ENCODE results near the gene NRXN3.
A peak's percentile ranks its signal among the peaks of the same experiment; 100 is the strongest.

The NRXN3 gene

GRCh38 chr14:79037593-79037992 lies 867.4 kb downstream of the NRXN3 start:
- DNase-seq = no peak

GRCh38 chr14:79040790-79041189 lies 870.6 kb downstream of the NRXN3 start:
- DNase-seq = no peak

- DNase-seq = no peak
Observed at GRCh38 chr14:79043194-79043889, 873.2 kb downstream of the NRXN3 start.

- DNase-seq = no peak
Observed at GRCh38 chr14:79044894-79045624, 874.9 kb downstream of the NRXN3 start.

GRCh38 chr14:79050787-79051727 lies 880.9 kb downstream of the NRXN3 start:
- DNase-seq = peak; percentile 92

- DNase-seq = no peak
Observed at GRCh38 chr14:79051742-79052141, 881.6 kb downstream of the NRXN3 start.

- no peak for DNase-seq
Observed at GRCh38 chr14:79056879-79057278, 886.7 kb downstream of the NRXN3 start.

GRCh38 chr14:79057333-79057732 lies 887.2 kb downstream of the NRXN3 start:
- no peak for DNase-seq

GRCh38 chr14:79062226-79062625 lies 892.1 kb downstream of the NRXN3 start:
- no peak for DNase-seq

GRCh38 chr14:79064214-79064613 lies 894.0 kb downstream of the NRXN3 start:
- no peak for DNase-seq

GRCh38 chr14:79074510-79074909 lies 904.3 kb downstream of the NRXN3 start:
- peak; percentile 60 for DNase-seq

GRCh38 chr14:79076428-79076827 lies 906.3 kb downstream of the NRXN3 start:
- no peak for DNase-seq

- peak; percentile 79 for DNase-seq
Observed at GRCh38 chr14:79077096-79077495, 906.9 kb downstream of the NRXN3 start.

- DNase-seq = no peak
Observed at GRCh38 chr14:79080040-79080439, 909.9 kb downstream of the NRXN3 start.

GRCh38 chr14:79082883-79083282 lies 912.7 kb downstream of the NRXN3 start:
- DNase-seq = no peak

GRCh38 chr14:79083356-79083755 lies 913.2 kb downstream of the NRXN3 start:
- DNase-seq = no peak

GRCh38 chr14:79084861-79085260 lies 914.7 kb downstream of the NRXN3 start:
- DNase-seq = no peak

- DNase-seq = no peak
Observed at GRCh38 chr14:79089576-79089975, 919.4 kb downstream of the NRXN3 start.

GRCh38 chr14:79090641-79091180 lies 920.5 kb downstream of the NRXN3 start:
- DNase-seq = no peak

GRCh38 chr14:79091381-79091963 lies 921.3 kb downstream of the NRXN3 start:
- DNase-seq = no peak

- no peak for DNase-seq
Observed at GRCh38 chr14:79093531-79093930, 923.4 kb downstream of the NRXN3 start.

- DNase-seq = no peak
Observed at GRCh38 chr14:79094951-79095350, 924.8 kb downstream of the NRXN3 start.

- no peak for DNase-seq
Observed at GRCh38 chr14:79096811-79097210, 926.6 kb downstream of the NRXN3 start.

Measured in NCI-H526 treated with DMSO at 0.1 percent for 48 hours (cell line).